ENCODE data around the gene DUS1L. TPM values are rescaled to one million over a fixed set of nuclear protein-coding genes. Genes with fewer than 3 reads are reported as not detected.

Gene DUS1L
- total RNA-seq, 1 donor from 2014 or later, result 126 TPM

- peak overlapping the region; percentile 79 for H3K4me3 ChIP-seq (ENCODE audit: low read depth, low read length)
- no peak for DNase-seq (ENCODE audit: low read depth)
- TF ChIP-seq CTCF (conservative IDR thresholded peaks at IDR 0.05; ENCODE audit: low read depth, low read length), result no peak
Measured at GRCh38 chr17:82097184-82097918, 31.7 kb upstream of the DUS1L start.

DNA sequence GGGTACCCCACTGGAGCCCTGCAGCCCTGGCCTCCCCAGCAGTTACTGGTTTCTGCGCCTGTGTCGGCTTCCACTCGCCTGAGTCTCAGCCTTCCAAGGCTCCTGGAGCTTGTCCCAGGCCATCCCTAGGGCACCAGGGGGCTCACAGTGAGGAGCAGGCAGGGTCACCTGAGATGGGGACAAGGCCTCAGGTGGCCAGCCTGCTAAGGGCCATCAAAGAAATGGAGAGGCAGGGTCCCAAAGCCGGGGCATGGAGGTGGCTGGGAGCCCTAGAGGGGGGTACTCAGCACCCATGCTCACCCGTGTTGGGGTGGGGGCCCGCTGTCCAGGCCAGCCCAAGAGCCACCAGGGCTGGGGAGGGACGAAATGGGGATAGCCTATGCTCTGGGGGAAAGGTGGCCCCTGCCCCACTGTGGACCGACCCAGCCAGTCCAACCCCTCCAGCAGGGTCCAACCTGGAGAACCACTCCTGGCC is 31.1 kb upstream of the DUS1L start:
- peak overlapping the region; percentile 79 for H3K4me3 ChIP-seq (ENCODE audit: low read depth, low read length)
- no peak for DNase-seq (ENCODE audit: low read depth)
- no peak for TF ChIP-seq CTCF (conservative IDR thresholded peaks at IDR 0.05; ENCODE audit: low read depth, low read length)

GRCh38 chr17:82095777-82096708 is 30.4 kb upstream of the DUS1L start:
- DNase-seq (ENCODE audit: low read depth), result no peak
- H3K4me3 ChIP-seq (ENCODE audit: low read depth, low read length), result peak overlapping the region; percentile 79
- no peak for TF ChIP-seq CTCF (conservative IDR thresholded peaks at IDR 0.05; ENCODE audit: low read depth, low read length)

- DNase-seq (ENCODE audit: low read depth), result no peak
- TF ChIP-seq CTCF (conservative IDR thresholded peaks at IDR 0.05; ENCODE audit: low read depth, low read length), result no peak
- no peak overlapping the region for H3K4me3 ChIP-seq (ENCODE audit: low read depth, low read length)
Measured at GRCh38 chr17:82094931-82095776, 29.6 kb upstream of the DUS1L start.

GRCh38 chr17:82092995-82093751 is 27.6 kb upstream of the DUS1L start:
- TF ChIP-seq CTCF (conservative IDR thresholded peaks at IDR 0.05; ENCODE audit: low read depth, low read length), result no peak
- no peak overlapping the region for H3K4me3 ChIP-seq (ENCODE audit: low read depth, low read length)
- DNase-seq (ENCODE audit: low read depth), result no peak

GRCh38 chr17:82092628-82092994 is 27.0 kb upstream of the DUS1L start:
- DNase-seq (ENCODE audit: low read depth), result no peak
- no peak for TF ChIP-seq CTCF (conservative IDR thresholded peaks at IDR 0.05; ENCODE audit: low read depth, low read length)
- H3K4me3 ChIP-seq (ENCODE audit: low read depth, low read length), result no peak overlapping the region
